GM21723 (cell line): ENCODE data around the gene TENT4A.
A peak's percentile ranks its signal among the peaks of the same experiment; 100 is the strongest.

ENCODE experiments used
- ATAC-seq: cut with Tn5 transposase; IDR thresholded peaks from one replicate; pipeline ENCODE4 v1.9.1; 2021; ENCODE audit warnings: mild to moderate bottlenecking, moderate library complexity; ENCODE audit not compliant: unreplicated experiment

Gene TENT4A

DNA sequence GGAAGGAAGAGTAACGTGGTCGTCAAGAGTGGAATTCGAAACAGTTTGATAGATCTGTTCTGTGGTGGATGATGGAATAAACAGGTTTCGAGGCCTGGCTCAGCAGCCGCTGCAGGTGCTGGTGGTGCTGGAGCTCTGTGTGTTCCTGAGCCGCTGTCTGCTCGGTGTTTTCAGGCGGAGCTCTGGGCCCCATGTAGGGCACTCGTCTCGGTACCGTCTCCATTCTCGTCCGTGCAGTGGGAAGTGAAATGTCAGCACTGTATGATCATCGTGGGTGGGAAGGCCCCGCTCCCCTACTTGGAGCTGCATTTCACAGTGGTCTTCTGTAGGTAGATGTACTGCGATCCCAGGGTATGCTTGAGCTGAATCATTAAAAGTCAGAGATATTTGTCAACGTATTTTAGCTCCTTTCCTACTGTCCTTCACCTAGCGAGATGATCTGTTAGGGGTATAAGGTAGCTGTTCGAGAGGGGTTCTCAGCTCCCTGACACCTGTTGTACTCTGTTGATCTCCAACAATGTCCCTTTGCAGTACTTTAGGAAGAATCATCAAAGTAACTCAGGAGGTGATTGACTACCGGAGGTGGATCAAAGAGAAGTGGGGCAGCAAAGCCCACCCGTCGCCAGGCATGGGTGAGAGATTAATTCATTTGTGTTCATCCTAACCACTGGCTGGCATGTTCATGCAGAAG is 35.9 kb downstream of the TENT4A start:
- no peak for ATAC-seq

DNA sequence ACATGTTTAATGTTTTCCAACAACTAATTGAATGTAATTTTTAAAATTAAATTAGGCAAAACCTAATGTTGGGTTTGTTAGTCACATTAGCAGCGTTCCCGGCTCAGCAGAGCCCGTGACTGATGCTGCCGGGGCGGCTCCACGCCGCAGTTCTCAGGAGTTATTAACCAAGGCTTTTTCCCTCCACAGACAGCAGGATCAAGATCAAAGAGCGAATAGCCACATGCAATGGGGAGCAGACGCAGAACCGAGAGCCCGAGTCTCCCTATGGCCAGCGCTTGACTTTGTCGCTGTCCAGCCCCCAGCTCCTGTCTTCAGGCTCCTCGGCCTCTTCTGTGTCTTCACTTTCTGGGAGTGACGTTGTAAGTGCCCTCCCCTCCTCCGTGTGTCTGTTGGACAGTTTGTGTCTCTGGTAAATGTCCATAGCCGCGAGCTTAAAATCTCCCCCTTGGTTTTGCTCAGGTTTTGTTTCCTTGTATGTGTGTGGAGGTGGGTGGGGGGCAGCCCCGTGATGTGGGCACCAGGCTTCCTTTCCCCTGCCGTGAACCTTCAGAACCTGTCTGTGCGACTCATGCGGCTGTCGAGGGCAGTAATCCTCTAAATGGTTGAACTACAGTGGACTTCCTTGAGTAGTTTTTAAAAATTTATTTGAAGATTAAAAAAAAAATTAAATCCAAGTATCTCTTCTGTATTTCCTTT is 37.1 kb downstream of the TENT4A start:
- no peak for ATAC-seq

DNA sequence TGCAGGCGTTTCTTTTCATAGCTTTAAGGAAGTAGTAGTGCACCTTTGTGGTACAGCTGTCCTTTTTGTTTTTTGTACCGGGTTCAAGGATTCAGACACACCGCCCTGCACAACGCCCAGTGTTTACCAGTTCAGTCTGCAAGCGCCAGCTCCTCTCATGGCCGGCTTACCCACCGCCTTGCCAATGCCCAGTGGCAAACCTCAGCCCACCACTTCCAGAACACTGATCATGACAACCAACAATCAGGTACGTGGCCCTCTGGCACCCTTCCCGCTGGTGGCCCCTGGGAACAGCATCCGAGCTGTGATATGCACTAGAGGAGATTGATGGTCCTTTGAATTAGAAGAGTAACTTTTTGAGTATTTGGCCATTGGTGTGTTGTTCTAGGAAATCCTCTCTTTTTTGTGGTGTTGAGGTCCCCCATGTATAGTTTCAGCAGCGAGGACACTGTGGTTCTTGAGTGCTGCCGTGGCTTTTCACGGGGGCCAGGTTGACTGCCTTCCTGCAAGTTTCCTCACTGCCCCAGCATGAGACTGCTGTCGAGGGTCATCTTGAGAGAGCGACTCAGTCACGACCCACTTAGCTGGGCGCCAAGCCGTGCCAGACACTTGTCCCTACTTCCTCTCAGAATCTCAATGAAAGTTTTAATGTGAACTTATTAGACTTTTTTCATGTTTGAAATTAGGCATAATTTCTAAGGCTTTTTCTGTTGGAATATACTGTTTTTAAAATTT is 37.9 kb downstream of the TENT4A start:
- no peak for ATAC-seq

- ATAC-seq = no peak
Observed at GRCh38 chr5:6752236-6752635, 39.0 kb downstream of the TENT4A start.

GRCh38 chr5:6752782-6753181 is 39.5 kb downstream of the TENT4A start:
- ATAC-seq = no peak

GRCh38 chr5:6753851-6754250 is 40.6 kb downstream of the TENT4A start:
- ATAC-seq = no peak

DNA sequence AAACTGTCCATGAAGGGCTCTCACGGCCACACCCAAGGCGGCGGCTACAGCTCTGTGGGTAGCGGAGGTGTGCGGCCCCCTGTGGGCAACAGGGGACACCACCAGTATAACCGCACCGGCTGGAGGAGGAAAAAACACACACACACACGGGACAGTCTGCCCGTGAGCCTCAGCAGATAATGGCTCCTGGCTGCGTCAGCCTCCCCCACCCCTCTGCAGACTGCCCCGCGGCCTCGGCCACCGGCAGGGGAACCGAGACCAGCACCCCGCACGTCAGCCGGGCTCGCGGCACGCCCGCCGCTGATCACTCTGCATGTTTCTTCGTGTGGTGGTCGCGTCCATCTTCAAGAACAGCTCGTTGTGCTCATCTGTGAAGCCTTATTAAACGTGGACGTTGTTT is 41.5 kb downstream of the TENT4A start:
- no peak for ATAC-seq

GRCh38 chr5:6755519-6755918 is 42.3 kb downstream of the TENT4A start:
- ATAC-seq = no peak

DNA sequence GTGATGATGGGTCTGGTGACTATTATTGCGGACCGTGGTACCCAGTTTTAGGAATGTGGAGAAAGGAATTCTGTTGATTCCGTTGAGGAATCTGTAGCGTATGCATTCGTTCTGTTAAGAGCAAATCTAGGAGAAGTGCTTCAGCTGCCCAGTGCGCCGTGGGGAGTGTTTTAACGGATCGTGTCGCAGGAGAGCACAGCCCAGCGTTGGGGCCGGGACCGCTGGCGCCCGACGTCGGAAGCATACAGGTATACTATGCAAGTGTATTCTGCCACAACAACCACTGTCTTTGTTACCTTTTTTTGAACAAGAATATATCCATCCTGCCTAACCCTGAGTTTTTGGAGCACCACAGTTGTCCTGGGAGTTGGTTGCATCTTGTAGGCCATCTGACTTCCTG is 42.7 kb downstream of the TENT4A start:
- ATAC-seq = no peak

- no peak for ATAC-seq
Observed at GRCh38 chr5:6757414-6757969, 44.3 kb downstream of the TENT4A start.

GRCh38 chr5:6758236-6758635 is 45.0 kb downstream of the TENT4A start:
- no peak for ATAC-seq

- no peak for ATAC-seq
Observed at GRCh38 chr5:6758706-6759105, 45.5 kb downstream of the TENT4A start.

- no peak for ATAC-seq
Observed at GRCh38 chr5:6759401-6759800, 46.2 kb downstream of the TENT4A start.

DNA sequence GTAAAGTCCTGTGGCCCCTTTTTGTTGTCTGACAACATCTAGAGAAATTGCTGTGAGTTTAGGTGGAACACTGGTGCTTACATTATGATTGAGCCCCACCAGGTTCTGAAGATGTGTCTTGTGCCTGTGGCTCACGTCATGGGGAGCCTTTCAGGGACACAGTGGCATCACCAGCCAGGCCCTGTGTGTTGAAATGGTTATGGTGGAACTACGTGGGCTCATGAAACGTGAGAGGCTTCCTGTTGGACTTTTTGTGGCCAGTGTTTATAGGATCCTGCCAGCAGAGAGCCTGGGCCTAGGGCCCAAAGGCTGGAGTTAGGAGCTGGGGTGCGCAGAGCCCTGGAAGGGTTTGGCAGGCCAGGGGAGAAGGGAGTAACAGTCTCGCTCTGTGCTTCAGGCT is 46.8 kb downstream of the TENT4A start:
- ATAC-seq = no peak

- ATAC-seq = no peak
Observed at GRCh38 chr5:6760686-6761085, 47.5 kb downstream of the TENT4A start.

GRCh38 chr5:6761333-6761732 is 48.1 kb downstream of the TENT4A start:
- ATAC-seq = no peak

- no peak for ATAC-seq
Observed at GRCh38 chr5:6762116-6762515, 48.9 kb downstream of the TENT4A start.

GRCh38 chr5:6762697-6763096 is 49.5 kb downstream of the TENT4A start:
- no peak for ATAC-seq

- no peak for ATAC-seq
Observed at GRCh38 chr5:6763191-6763590, 50.0 kb downstream of the TENT4A start.

DNA sequence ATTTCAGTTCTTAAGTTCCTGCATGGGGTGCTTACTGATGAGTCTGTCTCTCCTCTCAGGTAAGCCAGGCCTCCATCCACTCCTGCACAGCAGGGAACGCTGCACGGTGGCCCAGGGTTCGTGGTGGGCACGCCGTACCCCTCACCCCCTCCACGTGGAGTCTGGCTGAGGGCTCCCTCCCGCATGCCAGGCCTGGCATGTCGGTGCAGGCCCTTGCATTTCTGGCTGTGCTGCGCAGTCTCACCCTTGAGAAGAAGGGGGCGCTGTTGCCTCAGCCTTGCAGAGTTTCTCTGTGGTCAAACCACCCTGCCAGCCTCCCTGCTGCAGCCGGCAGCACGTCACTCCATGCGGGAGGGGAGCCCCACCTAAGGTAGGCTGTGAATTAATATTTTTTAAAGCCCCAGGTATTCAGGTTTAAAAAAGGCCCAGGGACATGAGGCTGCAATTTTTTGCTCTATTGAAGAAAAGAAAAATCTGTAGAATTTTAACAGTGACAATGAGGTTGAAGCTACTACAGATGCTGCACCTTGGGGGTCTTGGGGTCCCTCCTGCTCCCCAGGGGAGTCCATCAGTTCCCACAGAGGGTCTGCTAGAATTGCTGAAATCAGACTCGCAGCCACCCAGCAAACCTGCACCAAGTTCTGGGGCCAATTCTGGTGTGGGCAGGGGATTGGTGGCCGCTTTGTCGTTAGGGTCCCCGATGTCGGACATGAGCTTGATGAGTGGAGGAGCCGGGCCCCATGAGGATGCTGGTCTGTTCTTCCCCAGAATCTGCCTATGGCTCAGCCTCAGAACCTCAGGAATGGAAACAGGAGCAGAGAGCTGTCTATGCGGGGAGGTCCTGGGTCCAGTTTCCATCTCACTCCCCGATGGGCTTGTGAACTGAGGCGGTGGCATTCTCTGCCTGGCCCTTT is 52.6 kb downstream of the TENT4A start:
- peak; percentile 94 for ATAC-seq
